Hematopoietic multipotent progenitor cell treated with erythropoietin and hydrocortisone succinate and interleukin-3 and kit ligand, for 8 days (in vitro differentiated cells): ENCODE results near the gene TXNRD3.

Source experiments
- DNase-seq: peaks from one replicate; pipeline ENCODE4 v3.0.0-alpha.2; 2015

Gene TXNRD3

GRCh38 chr3:126654571-126655383, at the start of gene TXNRD3:
TSS of gene TXNRD3 (minus strand) at chr3:126655124.
- peak; percentile 46 for DNase-seq

- peak; percentile 95 for DNase-seq
Measured at GRCh38 chr3:126703512-126704493, 48.9 kb upstream of the TXNRD3 start, which contains the start of gene CHCHD6. TSS of gene CHCHD6 (plus strand) at chr3:126704240. CDS start at chr3:126704313, 73 bp downstream.

- DNase-seq, result no peak
Measured at GRCh38 chr3:126699011-126699410, 44.1 kb upstream of the TXNRD3 start.

- no peak for DNase-seq
Measured at GRCh38 chr3:126696701-126697267, 41.9 kb upstream of the TXNRD3 start.

- DNase-seq, result no peak
Measured at GRCh38 chr3:126693921-126694320, 39.0 kb upstream of the TXNRD3 start.

- DNase-seq, result no peak
Measured at GRCh38 chr3:126692858-126693257, 37.9 kb upstream of the TXNRD3 start.

- DNase-seq, result no peak
Measured at GRCh38 chr3:126691765-126692164, 36.8 kb upstream of the TXNRD3 start.

- DNase-seq, result no peak
Measured at GRCh38 chr3:126685493-126685892, 30.6 kb upstream of the TXNRD3 start.

GRCh38 chr3:126685021-126685420, 30.1 kb upstream of the TXNRD3 start:
- DNase-seq, result no peak

GRCh38 chr3:126684218-126684751, 29.4 kb upstream of the TXNRD3 start:
- DNase-seq, result no peak

- DNase-seq, result no peak
Measured at GRCh38 chr3:126683069-126683468, 28.1 kb upstream of the TXNRD3 start.

GRCh38 chr3:126682009-126682408, 27.1 kb upstream of the TXNRD3 start:
- no peak for DNase-seq

- DNase-seq, result no peak
Measured at GRCh38 chr3:126680667-126681055, 25.7 kb upstream of the TXNRD3 start.

GRCh38 chr3:126679831-126680666, 25.1 kb upstream of the TXNRD3 start:
- DNase-seq, result no peak

- DNase-seq, result peak; percentile 63
Measured at GRCh38 chr3:126679318-126679751, 24.4 kb upstream of the TXNRD3 start.

GRCh38 chr3:126678693-126679317, 23.9 kb upstream of the TXNRD3 start:
- no peak for DNase-seq

- DNase-seq, result no peak
Measured at GRCh38 chr3:126677862-126678503, 23.1 kb upstream of the TXNRD3 start.

GRCh38 chr3:126676919-126677705, 22.2 kb upstream of the TXNRD3 start:
- no peak for DNase-seq

- DNase-seq, result no peak
Measured at GRCh38 chr3:126672741-126673140, 17.8 kb upstream of the TXNRD3 start.

- no peak for DNase-seq
Measured at GRCh38 chr3:126672340-126672739, 17.4 kb upstream of the TXNRD3 start.
